Ramos (cell line): ENCODE data around the gene HBE1.

ENCODE experiments used
- in situ Hi-C: fragments of 300-500 bp; cut with MboI; formaldehyde crosslinking; loops from one replicate; pipeline ENCODE4 v1.14.3; 2022; ENCODE audit warnings: low sequenced_read_pairs; ENCODE audit not compliant: unreplicated experiment

The HBE1 gene

DNA sequence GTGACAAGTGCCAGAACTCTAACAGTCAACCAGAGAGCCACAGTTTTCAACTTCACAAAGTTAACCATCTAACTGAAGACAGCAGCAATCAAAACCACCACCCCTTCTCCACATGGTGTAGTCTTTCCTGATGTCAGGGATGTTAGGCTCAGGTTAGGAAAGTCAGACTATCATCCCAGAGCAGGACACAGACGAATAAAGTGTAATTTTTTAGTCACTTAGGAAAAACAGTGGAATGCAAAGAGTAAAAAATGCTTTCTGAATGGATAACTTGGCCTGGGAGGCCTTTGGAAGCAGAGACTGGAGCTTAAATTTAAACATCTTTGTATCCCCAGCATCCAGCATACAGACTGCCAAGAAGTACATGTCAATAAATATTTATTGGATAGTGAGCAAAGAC lies 16.6 kb upstream of the HBE1 start:
- in situ Hi-C loops: no loop called here

GRCh38 chr11:5285703-5286340 lies 16.1 kb upstream of the HBE1 start:
- in situ Hi-C loops: no loop called here

DNA sequence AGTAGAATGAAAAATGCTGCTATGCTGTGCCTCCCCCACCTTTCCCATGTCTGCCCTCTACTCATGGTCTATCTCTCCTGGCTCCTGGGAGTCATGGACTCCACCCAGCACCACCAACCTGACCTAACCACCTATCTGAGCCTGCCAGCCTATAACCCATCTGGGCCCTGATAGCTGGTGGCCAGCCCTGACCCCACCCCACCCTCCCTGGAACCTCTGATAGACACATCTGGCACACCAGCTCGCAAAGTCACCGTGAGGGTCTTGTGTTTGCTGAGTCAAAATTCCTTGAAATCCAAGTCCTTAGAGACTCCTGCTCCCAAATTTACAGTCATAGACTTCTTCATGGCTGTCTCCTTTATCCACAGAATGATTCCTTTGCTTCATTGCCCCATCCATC lies 14.9 kb upstream of the HBE1 start:
- in situ Hi-C loops: no loop called here

GRCh38 chr11:5283882-5284281 lies 14.1 kb upstream of the HBE1 start:
- in situ Hi-C loops: no loop called here

DNA sequence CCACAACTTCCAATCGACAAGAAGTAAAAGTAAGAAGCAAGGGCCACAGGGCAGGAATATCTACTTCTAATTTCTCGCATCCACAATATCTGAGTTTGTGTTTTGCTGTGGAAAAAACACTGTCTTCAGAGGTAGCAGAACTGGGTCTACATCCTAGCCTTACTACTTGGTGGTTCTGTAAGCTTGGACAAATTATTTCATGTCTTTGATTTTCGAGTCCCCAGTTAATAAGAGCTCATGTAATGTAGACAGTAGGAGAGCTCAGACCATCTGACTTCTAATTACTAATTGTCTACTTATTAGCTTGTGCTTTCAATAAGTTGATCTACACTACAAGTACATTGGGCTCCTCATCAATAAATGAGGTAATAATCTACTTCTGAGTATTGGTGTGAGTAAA lies 13.3 kb upstream of the HBE1 start:
- in situ Hi-C loops: no loop called here

GRCh38 chr11:5282628-5283027 lies 12.9 kb upstream of the HBE1 start:
- in situ Hi-C loops: no loop called here

DNA sequence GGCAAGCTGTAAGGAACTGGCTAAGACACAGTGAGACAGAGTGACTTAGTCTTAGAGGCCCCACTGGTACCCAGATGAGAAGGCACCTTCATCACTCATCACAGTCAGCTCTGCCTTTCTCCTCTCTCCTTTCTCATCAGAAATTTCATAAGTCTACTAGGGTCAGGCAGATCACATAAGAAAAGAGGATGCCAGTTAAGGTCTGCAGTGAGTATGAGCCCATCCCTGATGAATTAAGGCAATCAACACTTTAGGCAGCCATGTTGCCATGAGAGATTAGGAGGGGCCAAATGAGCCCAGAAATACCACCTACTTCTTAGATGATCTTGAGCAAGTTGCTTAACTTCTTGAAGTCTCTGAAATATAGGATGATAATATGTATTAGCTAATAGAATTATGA lies 11.9 kb upstream of the HBE1 start:
- in situ Hi-C loops: no loop called here

GRCh38 chr11:5280582-5281102 lies 10.9 kb upstream of the HBE1 start:
- in situ Hi-C loops: no loop called here

- in situ Hi-C loops: no loop called here
These were observed 9.8 kb upstream of the HBE1 start for GRCh38 chr11:5279471-5280090.

- in situ Hi-C loops: no loop called here
These were observed 8.2 kb upstream of the HBE1 start for GRCh38 chr11:5277807-5278382.

DNA sequence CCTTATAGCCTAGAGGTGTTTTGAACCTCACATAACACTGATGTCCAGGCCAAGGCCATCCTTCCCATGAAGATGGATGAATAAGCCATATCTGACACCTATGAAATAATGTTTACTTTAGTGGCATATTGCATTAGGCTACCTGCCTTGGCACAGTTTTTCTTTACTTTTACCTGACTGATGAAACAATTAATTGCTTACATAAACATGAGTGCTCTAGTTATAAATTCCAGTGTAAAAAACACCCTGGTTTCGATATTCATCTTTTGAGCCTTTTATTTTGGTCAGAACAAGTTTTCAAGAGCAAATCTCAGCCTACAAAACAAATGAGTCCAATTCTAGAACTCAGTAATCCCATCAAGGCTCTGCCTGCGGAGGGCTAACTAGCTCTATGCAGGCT lies 7.0 kb upstream of the HBE1 start:
- in situ Hi-C loops: no loop called here

DNA sequence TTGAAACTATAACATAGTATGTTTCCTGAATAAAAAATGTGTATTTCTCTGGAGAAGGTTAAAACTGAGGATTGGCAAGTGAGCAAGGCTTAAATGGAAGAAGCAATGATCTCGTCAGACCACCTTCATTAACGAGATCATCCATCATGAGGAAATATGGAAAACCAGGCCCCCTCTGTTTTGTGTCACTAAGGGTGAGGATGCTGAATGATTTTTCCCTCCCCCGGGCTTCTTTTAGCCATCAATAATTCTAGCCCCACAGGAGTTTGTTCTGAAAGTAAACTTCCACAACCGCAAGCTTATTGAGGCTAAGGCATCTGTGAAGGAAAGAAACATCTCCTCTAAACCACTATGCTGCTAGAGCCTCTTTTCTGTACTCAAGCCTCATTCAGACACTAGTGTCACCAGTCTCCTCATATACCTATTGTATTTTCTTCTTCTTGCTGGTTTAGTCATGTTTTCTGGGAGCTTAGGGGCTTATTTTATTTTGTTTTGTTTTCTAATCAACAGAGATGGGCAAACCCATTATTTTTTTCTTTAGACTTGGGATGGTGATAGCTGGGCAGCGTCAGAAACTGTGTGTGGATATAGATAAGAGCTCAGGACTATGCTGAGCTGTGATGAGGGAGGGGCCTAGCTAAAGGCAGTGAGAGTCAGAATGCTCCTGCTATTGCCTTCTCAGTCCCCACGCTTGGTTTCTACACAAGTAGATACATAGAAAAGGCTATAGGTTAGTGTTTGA lies 5.8 kb upstream of the HBE1 start:
- in situ Hi-C loops: no loop called here

DNA sequence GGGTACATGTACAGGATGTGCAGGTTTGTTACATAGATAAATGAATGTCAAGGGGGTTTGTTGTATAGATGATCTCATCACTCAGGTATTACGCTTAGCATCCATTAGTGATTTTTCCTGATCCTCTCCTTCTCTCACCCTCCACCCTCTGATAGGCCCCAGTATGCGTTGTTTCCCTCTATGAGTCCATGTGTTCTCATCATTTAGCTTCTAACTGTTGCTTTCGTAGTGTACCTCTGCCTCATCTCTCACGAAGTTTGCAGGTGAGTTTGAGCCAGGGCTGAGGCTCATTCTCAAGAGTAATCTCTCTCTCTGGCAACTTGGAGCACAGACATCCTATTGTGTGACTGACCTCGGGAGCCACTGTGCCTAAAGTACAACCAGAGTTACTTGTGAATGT lies 4.7 kb upstream of the HBE1 start:
- in situ Hi-C loops: no loop called here

DNA sequence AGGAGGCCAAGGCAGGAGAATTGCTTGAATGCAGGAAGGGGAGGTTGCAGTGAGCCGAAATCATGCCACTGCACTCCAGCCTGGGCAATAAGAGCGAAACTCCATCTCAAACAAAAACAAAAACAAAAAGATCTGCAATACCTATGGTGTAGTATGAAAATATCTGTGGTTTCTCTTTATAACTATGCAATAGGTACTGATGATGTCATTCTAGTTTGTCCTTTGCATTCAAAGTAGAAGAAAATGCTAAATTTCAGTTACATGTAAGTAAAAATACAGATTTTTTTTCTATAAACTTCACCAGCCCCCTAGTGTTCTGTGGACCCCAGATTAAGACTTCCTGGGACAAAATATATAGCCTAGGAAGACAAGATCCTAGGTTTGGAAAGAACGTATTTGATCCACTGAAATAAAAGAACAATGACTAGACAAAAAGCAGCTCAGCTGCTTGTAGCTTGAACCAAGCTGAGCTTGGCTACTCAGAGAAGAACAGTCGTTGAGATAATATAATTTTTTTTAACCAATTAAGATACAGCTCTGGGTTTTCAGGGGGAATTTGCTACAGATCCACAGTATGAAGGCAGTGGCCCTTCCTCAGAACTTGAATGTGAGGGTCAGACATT lies 2.8 kb upstream of the HBE1 start:
- in situ Hi-C loops: no loop called here

DNA sequence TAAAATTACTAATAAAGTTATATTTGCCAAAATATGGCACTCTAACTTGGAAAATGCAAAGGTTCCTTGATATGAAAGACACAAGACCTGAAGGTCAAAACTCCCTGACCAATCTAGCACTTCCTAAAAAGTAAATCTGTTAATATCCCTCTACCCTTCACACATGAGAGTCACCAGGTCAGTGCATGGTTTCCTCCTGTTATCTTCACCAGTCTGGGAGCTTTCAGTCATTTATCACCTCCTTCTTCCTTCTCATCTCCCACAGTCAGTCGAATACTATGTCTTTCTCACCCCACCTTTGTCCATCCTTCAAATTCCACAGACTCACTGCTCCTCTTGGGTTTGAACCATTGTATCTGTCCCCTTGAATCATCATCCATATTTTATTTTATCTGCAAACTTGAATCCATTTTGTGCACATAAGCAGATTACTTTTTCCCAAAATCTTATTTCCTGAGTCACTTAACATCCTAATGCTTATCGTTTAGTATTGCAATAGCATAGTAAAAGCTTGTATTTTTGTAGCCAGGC lies 2.6 kb downstream of the HBE1 start:
- in situ Hi-C loops: no loop called here

- in situ Hi-C loops: no loop called here
These were observed 3.1 kb downstream of the HBE1 start for GRCh38 chr11:5266609-5267008.

- in situ Hi-C loops: no loop called here
These were observed 3.9 kb downstream of the HBE1 start for GRCh38 chr11:5265832-5266231.

- in situ Hi-C loops: no loop called here
These were observed 11.0 kb downstream of the HBE1 start for GRCh38 chr11:5258543-5259262.

DNA sequence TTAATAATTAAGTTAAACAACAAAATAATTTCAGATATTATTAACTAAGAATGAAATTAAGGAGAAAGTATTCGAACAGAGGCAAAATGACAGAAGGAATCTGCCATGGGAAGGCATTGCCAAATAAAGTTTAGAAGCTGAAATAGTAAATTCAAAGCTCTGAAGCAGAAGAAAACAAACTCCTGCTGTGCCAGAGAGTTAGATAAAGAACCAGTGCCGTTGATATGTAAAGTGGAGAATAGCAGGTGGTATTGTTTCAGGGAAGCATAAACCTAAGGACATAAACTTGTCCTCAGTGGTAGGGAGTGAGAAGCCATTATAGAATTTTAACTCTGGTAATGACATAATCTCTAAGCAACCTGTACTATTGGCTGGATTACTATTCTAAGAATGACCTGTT lies 12.4 kb downstream of the HBE1 start:
- in situ Hi-C loops: no loop called here
